Mesothelial cell of epicardium (in vitro differentiated cells): ENCODE measurements around the gene SAMD10. TPM values are rescaled to one million over a fixed set of nuclear protein-coding genes. Genes with fewer than 3 reads are reported as not detected.
"Not testable (repeated sequence)": the region's sequence is repeated elsewhere in the genome, so short reads cannot be mapped to it uniquely, and the experiment has no call there.

Source experiments
- DNase-seq, 2 experiments: peaks; one replicate each; pipeline ENCODE4 v3.0.0; 2021; ENCODE audit warnings: low spot score in 2 of 2; ENCODE audit not compliant: unreplicated experiment in 2 of 2
- H3K27ac Mint-ChIP-seq: 2 replicates; pipeline ENCODE4 v1.8.0; 2021; ENCODE audit warnings: mixed read lengths
- H3K27me3 Mint-ChIP-seq: 2 replicates; pipeline ENCODE4 v1.8.0; 2021; ENCODE audit warnings: low read depth, mixed read lengths
- H3K36me3 Mint-ChIP-seq: 2 replicates; pipeline ENCODE4 v1.8.0; 2021; ENCODE audit warnings: mixed read lengths
- H3K4me1 Mint-ChIP-seq: 2 replicates; pipeline ENCODE4 v1.8.0; 2021; ENCODE audit warnings: mixed read lengths
- H3K4me3 Mint-ChIP-seq: 2 replicates; pipeline ENCODE4 v1.8.0; 2021; ENCODE audit warnings: mild to moderate bottlenecking, moderate library complexity, mixed read lengths
- H3K9me3 Mint-ChIP-seq: 2 replicates; pipeline ENCODE4 v1.8.0; 2021; ENCODE audit warnings: mixed read lengths
- total RNA-seq: library from RNA; stranded (reverse); gene quantifications from 3 replicates; pipeline ENCODE4 v1.2.1, GENCODE V29; 2021
- TF ChIP-seq, protein P1 (sequence below): fragments of 200-600 bp; sonication (generic); IDR thresholded peaks from one replicate; pipeline ENCODE4 v1.5.0; 2021; ENCODE audit warnings: antibody characterized with exemption; ENCODE audit not compliant: unreplicated experiment

SAMD10 gene
- total RNA-seq, 1 donor from 2014 or later, result 11.7 TPM

- TF ChIP-seq, protein P1, sequence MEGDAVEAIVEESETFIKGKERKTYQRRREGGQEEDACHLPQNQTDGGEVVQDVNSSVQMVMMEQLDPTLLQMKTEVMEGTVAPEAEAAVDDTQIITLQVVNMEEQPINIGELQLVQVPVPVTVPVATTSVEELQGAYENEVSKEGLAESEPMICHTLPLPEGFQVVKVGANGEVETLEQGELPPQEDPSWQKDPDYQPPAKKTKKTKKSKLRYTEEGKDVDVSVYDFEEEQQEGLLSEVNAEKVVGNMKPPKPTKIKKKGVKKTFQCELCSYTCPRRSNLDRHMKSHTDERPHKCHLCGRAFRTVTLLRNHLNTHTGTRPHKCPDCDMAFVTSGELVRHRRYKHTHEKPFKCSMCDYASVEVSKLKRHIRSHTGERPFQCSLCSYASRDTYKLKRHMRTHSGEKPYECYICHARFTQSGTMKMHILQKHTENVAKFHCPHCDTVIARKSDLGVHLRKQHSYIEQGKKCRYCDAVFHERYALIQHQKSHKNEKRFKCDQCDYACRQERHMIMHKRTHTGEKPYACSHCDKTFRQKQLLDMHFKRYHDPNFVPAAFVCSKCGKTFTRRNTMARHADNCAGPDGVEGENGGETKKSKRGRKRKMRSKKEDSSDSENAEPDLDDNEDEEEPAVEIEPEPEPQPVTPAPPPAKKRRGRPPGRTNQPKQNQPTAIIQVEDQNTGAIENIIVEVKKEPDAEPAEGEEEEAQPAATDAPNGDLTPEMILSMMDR, result no peak
- Mint-ChIP-seq H3K4me3 (no peak overlapping the region), H3K36me3 (peaks cover 41% of the 10 kb centered on the region), H3K4me1 (no peaks in the 10 kb centered on the region), H3K27ac (no peak overlapping the region), H3K27me3 (no peaks in the 10 kb centered on the region), H3K9me3 (no peaks in the 10 kb centered on the region)
- no peak for DNase-seq
These were observed 44.1 kb upstream of the SAMD10 start for GRCh38 chr20:64023361-64024140.

- no peak overlapping the region for H3K27ac Mint-ChIP-seq
- no peak for DNase-seq
- H3K4me3 Mint-ChIP-seq, result no peak overlapping the region
- H3K27me3 Mint-ChIP-seq, result no peaks in the 10 kb centered on the region
- TF ChIP-seq, protein P1, result no peak
- peaks cover 42% of the 10 kb centered on the region for H3K36me3 Mint-ChIP-seq
- H3K4me1 Mint-ChIP-seq, result no peaks in the 10 kb centered on the region
- H3K9me3 Mint-ChIP-seq, result no peaks in the 10 kb centered on the region
These were observed 43.4 kb upstream of the SAMD10 start for GRCh38 chr20:64022671-64023360.

DNA sequence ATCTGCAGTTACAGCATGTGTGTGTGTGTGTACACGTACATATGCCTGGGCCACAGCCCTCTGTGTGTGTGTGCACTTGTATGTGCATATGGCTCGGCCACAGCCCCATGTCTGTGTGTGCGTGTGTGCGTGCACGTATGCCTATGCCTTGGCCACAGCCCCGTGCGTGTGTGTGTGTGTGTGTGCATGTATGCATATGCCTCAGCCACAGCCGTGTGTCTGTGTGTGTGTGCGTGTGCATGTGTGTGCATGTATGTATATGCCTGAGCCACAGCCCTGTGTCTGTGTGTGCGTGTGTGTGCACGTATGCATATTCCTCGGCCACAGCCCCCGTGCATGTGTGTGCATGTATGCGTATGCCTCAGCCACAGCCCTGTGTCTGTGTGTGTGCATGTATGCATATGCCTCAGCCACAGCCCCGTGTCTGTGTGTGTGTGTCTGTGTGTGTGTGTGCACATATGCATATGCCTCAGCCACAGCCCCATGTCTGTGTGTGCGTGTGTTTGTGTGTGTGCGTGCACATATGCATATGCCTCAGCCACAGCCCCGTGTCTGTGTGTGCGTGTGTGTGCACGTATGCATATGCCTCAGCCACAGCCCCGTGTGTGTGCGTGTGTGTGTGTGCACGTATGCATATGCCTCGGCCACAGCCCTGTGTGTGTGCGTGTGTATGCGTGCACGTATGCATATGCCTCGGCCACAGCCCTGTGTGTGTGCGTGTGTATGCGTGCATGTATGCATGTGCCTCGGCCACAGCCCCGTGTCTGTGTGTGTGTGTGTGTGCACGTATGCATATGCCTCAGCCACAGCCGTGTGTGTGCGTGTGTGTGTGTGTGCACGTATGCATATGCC lies 41.9 kb upstream of the SAMD10 start:
- DNase-seq, result no peak
- Mint-ChIP-seq H3K4me1 (no peaks in the 10 kb centered on the region), H3K27ac (no peak overlapping the region), H3K27me3 (no peaks in the 10 kb centered on the region), H3K9me3 (no peaks in the 10 kb centered on the region), H3K36me3 (peaks cover 44% of the 10 kb centered on the region), H3K4me3 (no peak overlapping the region)
- TF ChIP-seq, protein P1, result no peak

DNA sequence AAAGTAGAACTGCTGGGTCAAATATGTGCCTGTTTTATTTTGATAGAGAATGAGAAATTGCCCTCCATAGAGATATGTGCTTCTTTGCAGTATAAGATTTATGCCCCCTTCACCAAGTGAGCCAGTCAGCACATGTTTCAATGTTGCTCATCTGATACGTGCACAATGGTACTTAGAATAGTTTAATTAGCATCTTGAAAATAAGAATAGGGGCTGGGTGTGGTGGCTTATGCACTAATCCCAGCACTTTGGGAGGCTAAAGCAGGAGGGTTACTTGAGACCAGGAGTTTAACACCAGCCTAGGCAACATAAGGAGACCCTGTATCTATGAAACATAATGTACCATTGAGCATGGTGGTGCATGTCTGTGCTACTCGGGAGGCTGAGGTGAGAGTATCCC lies 36.2 kb upstream of the SAMD10 start:
- Mint-ChIP-seq H3K4me3 (no peak overlapping the region), H3K9me3 (no peaks in the 10 kb centered on the region), H3K27me3 (no peaks in the 10 kb centered on the region), H3K4me1 (no peaks in the 10 kb centered on the region), H3K36me3 (peaks cover 44% of the 10 kb centered on the region), H3K27ac (no peak overlapping the region)
- DNase-seq, result no peak
- TF ChIP-seq, protein P1, result no peak

GRCh38 chr20:64012385-64013154 lies 33.1 kb upstream of the SAMD10 start:
- Mint-ChIP-seq H3K36me3 (peaks cover 51% of the 10 kb centered on the region), H3K9me3 (peaks cover 12% of the 10 kb centered on the region)
- not testable (repeated sequence) for H3K27ac Mint-ChIP-seq, H3K4me1 Mint-ChIP-seq, H3K27me3 Mint-ChIP-seq, DNase-seq, H3K4me3 Mint-ChIP-seq
